Neural progenitor cell (in vitro differentiated cells): Measurements from ENCODE around the gene TBC1D2B. TPM values are rescaled to one million over a fixed set of nuclear protein-coding genes. Genes with fewer than 3 reads are reported as not detected.

Experiments
- DNase-seq: peaks from one replicate; pipeline ENCODE4 v3.0.0-alpha.2; 2016; ENCODE audit warnings: low spot score
- H2AFZ ChIP-seq: fragments of 200-600 bp; sonication (generic); replicated peaks from 2 replicates; pipeline ENCODE4 v1.6.1; 2016; ENCODE audit warnings: antibody characterized with exemption
- H3F3A ChIP-seq: fragments of 200-600 bp; sonication (generic); 2 replicates; pipeline ENCODE4 v1.6.1; 2016; ENCODE audit warnings: antibody characterized with exemption, low read depth
- H3K27ac ChIP-seq: fragments of 200-600 bp; sonication (generic); 2 replicates; pipeline ENCODE4 v1.5.1; 2016; ENCODE audit warnings: mild to moderate bottlenecking
- H3K27me3 ChIP-seq: fragments of 200-600 bp; sonication (generic); 2 replicates; pipeline ENCODE4 v1.6.1; 2016; ENCODE audit warnings: mild to moderate bottlenecking, moderate library complexity
- H3K36me3 ChIP-seq: fragments of 200-600 bp; sonication (generic); 2 replicates; pipeline ENCODE4 v1.5.1; 2016
- H3K4me1 ChIP-seq: fragments of 200-600 bp; sonication (generic); 2 replicates; pipeline ENCODE4 v1.6.1; 2016; ENCODE audit warnings: mixed run types
- H3K4me2 ChIP-seq: fragments of 200-600 bp; sonication (generic); 2 replicates; pipeline ENCODE4 v1.6.1; 2016
- H3K4me3 ChIP-seq: fragments of 200-600 bp; sonication (generic); 2 replicates; pipeline ENCODE4 v1.5.1; 2016
- H3K79me2 ChIP-seq: fragments of 200-600 bp; sonication (generic); 2 replicates; pipeline ENCODE4 v1.6.1; 2016; ENCODE audit warnings: low read depth
- H3K9ac ChIP-seq: fragments of 200-600 bp; sonication (generic); 2 replicates; pipeline ENCODE4 v1.6.1; 2016
- H3K9me3 ChIP-seq: fragments of 200-600 bp; sonication (generic); 2 replicates; pipeline ENCODE4 v1.5.1; 2016; ENCODE audit warnings: low read depth
- H4K20me1 ChIP-seq: fragments of 200-600 bp; sonication (generic); 2 replicates; pipeline ENCODE4 v1.6.1; 2016; ENCODE audit warnings: low read depth
- H3K27ac Mint-ChIP-seq: 3 replicates; pipeline ENCODE4 v1.8.0; 2021; ENCODE audit warnings: mixed read lengths
- H3K27me3 Mint-ChIP-seq: 2 replicates; pipeline ENCODE4 v1.8.0; 2022; ENCODE audit warnings: low read depth, mild to moderate bottlenecking, inconsistent platforms, moderate library complexity, mixed read lengths; ENCODE audit not compliant: insufficient read depth
- H3K36me3 Mint-ChIP-seq: 3 replicates; pipeline ENCODE4 v1.8.0; 2021; ENCODE audit warnings: mixed read lengths
- H3K4me1 Mint-ChIP-seq: 3 replicates; pipeline ENCODE4 v1.8.0; 2021; ENCODE audit warnings: mixed read lengths
- H3K4me3 Mint-ChIP-seq: 3 replicates; pipeline ENCODE4 v1.8.0; 2021; ENCODE audit warnings: mild to moderate bottlenecking, moderate library complexity, mixed read lengths
- H3K9me3 Mint-ChIP-seq: 3 replicates; pipeline ENCODE4 v1.8.0; 2020; ENCODE audit warnings: mixed read lengths
- CTCF ChIP-seq: fragments of 200-600 bp; sonication (generic); IDR thresholded peaks from 2 replicates; pipeline ENCODE4 v1.5.1; 2017; ENCODE audit warnings: antibody characterized with exemption, mild to moderate bottlenecking
- EZH2 ChIP-seq: fragments of 200-600 bp; sonication (generic); IDR thresholded peaks from 2 replicates; pipeline ENCODE4 v1.6.1; 2017; ENCODE audit warnings: antibody characterized with exemption, mild to moderate bottlenecking, moderate library complexity
- EZH2phosphoT487 ChIP-seq: fragments of 200-600 bp; sonication (generic); IDR thresholded peaks from 2 replicates; pipeline ENCODE4 v1.6.1; 2017; ENCODE audit warnings: antibody characterized with exemption
- total RNA-seq: library from RNA; depleted of rRNA; stranded (reverse); fragments of >200 nt; gene quantifications from 2 replicates; pipeline ENCODE4 v1.2.3, GENCODE V29; 2015; ENCODE audit warnings: low replicate concordance

TBC1D2B gene
- total RNA-seq, 1 donor from 2014 or later, result 11.7 TPM

- Histone ChIP-seq H3K4me2 (no peak overlapping the region), H3K27me3 (no peaks in the 10 kb centered on the region), H3K9ac (no peak overlapping the region), H3K9me3 (no peaks in the 10 kb centered on the region), H2AFZ (no peak overlapping the region), H3K4me1 (peaks cover 23% of the 10 kb centered on the region), H3K27ac (no peak overlapping the region), H4K20me1 (peaks cover 17% of the 10 kb centered on the region), H3K4me3 (no peak overlapping the region), H3K36me3 (no peaks in the 10 kb centered on the region), H3K79me2 (peaks cover 27% of the 10 kb centered on the region), H3F3A (peaks cover 6% of the 10 kb centered on the region)
- Mint-ChIP-seq H3K4me3 (no peak overlapping the region), H3K27ac (no peak overlapping the region), H3K27me3 (no peaks in the 10 kb centered on the region), H3K9me3 (no peaks in the 10 kb centered on the region), H3K4me1 (peaks cover 26% of the 10 kb centered on the region), H3K36me3 (no peaks in the 10 kb centered on the region)
- no peak for DNase-seq
- TF ChIP-seq EZH2phosphoT487, result no peak
- no peak for TF ChIP-seq EZH2
- no peak for TF ChIP-seq CTCF
Observed at GRCh38 chr15:78064544-78064943, 13.0 kb downstream of the TBC1D2B start.

GRCh38 chr15:78063970-78064385, 13.5 kb downstream of the TBC1D2B start:
- H3K27ac Mint-ChIP-seq, result no peak overlapping the region
- Histone ChIP-seq H3K4me1 (peaks cover 23% of the 10 kb centered on the region), H2AFZ (no peak overlapping the region), H3K27me3 (no peaks in the 10 kb centered on the region), H4K20me1 (peaks cover 17% of the 10 kb centered on the region), H3K36me3 (no peaks in the 10 kb centered on the region), H3F3A (peaks cover 6% of the 10 kb centered on the region), H3K4me2 (no peak overlapping the region), H3K4me3 (no peak overlapping the region), H3K79me2 (peaks cover 27% of the 10 kb centered on the region), H3K27ac (no peak overlapping the region), H3K9me3 (no peaks in the 10 kb centered on the region), H3K9ac (no peak overlapping the region)
- no peaks in the 10 kb centered on the region for H3K27me3 Mint-ChIP-seq
- peaks cover 24% of the 10 kb centered on the region for H3K4me1 Mint-ChIP-seq
- no peaks in the 10 kb centered on the region for H3K9me3 Mint-ChIP-seq
- no peaks in the 10 kb centered on the region for H3K36me3 Mint-ChIP-seq
- no peak overlapping the region for H3K4me3 Mint-ChIP-seq
- TF ChIP-seq EZH2 (no peak), EZH2phosphoT487 (no peak), CTCF (no peak)
- no peak for DNase-seq

GRCh38 chr15:78063217-78063616, 14.3 kb downstream of the TBC1D2B start:
- Mint-ChIP-seq H3K27me3 (no peaks in the 10 kb centered on the region), H3K4me1 (peaks cover 19% of the 10 kb centered on the region), H3K4me3 (no peak overlapping the region), H3K9me3 (no peaks in the 10 kb centered on the region), H3K27ac (no peak overlapping the region), H3K36me3 (no peaks in the 10 kb centered on the region)
- DNase-seq, result no peak
- Histone ChIP-seq H4K20me1 (peaks cover 17% of the 10 kb centered on the region), H3K9me3 (no peaks in the 10 kb centered on the region), H3K4me2 (no peak overlapping the region), H3K27me3 (no peaks in the 10 kb centered on the region), H3K4me1 (peaks cover 18% of the 10 kb centered on the region), H3K4me3 (no peak overlapping the region), H3K36me3 (no peaks in the 10 kb centered on the region), H3K9ac (no peak overlapping the region), H3F3A (peaks cover 6% of the 10 kb centered on the region), H3K27ac (no peak overlapping the region), H3K79me2 (peaks cover 23% of the 10 kb centered on the region), H2AFZ (no peak overlapping the region)
- TF ChIP-seq CTCF (no peak), EZH2phosphoT487 (no peak), EZH2 (no peak)
